Ishikawa (cell line): ENCODE measurements around the gene DEFB114.

Experiments used
- CEBPB ChIP-seq: IDR thresholded peaks from 2 replicates; pipeline ENCODE4 v1.6.1; 2012
- CREB1 ChIP-seq: IDR thresholded peaks from 2 replicates; pipeline ENCODE4 v1.6.1; 2012; ENCODE audit warnings: low read depth
- EGR1 ChIP-seq: IDR thresholded peaks from 2 replicates; pipeline ENCODE4 v1.6.1; 2012
- EP300 ChIP-seq: IDR thresholded peaks from 2 replicates; pipeline ENCODE4 v1.6.1; 2012; ENCODE audit warnings: borderline replicate concordance
- FOXM1 ChIP-seq: IDR thresholded peaks from 2 replicates; pipeline ENCODE4 v1.6.1; 2012; ENCODE audit warnings: low read depth, borderline replicate concordance
- MAX ChIP-seq: IDR thresholded peaks from 2 replicates; pipeline ENCODE4 v1.6.1; 2012
- NFIC ChIP-seq: IDR thresholded peaks from 2 replicates; pipeline ENCODE4 v1.6.1; 2012
- RAD21 ChIP-seq: IDR thresholded peaks from 2 replicates; pipeline ENCODE4 v1.6.1; 2012; ENCODE audit warnings: low read depth
- TAF1 ChIP-seq: IDR thresholded peaks from 2 replicates; pipeline ENCODE4 v1.6.1; 2012; ENCODE audit warnings: low read depth, mild to moderate bottlenecking
- TCF12 ChIP-seq: IDR thresholded peaks from 2 replicates; pipeline ENCODE4 v1.6.1; 2012; ENCODE audit warnings: low read depth
- TEAD4 ChIP-seq: IDR thresholded peaks from 2 replicates; pipeline ENCODE4 v1.6.1; 2012
- USF1 ChIP-seq: IDR thresholded peaks from 2 replicates; pipeline ENCODE4 v1.6.1; 2012
- YY1 ChIP-seq: IDR thresholded peaks from 2 replicates; pipeline ENCODE4 v1.6.1; 2012; ENCODE audit warnings: low read depth
- ZBTB7A ChIP-seq: IDR thresholded peaks from 2 replicates; pipeline ENCODE4 v1.6.1; 2012; ENCODE audit warnings: low read depth
- TF ChIP-seq, protein P1 (sequence below): IDR thresholded peaks from 2 replicates; pipeline ENCODE4 v1.6.1; 2012; ENCODE audit warnings: low read depth, mild to moderate bottlenecking

The DEFB114 gene

DNA sequence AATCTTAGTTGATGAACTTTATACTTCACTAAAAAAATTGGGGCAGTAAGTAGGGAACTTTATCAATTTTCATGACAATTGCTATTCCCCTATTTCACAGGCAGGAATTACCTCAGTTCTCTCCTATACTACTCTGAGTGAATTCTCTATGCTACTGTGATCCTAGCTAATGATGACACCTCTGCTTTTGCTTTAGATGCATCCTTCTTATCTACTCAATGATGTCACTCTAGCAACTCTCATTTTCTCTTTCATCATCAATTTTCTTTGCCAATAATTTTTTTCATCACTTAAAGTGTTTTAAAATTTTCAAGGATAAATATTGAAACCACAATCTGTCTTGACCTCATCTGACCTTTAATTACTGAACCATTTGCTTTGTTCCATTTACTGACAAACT lies 8.1 kb downstream of the DEFB114 start:
- TF ChIP-seq ZBTB7A = no peak
- TF ChIP-seq EP300 = no peak
- TF ChIP-seq TAF1 = no peak

DNA sequence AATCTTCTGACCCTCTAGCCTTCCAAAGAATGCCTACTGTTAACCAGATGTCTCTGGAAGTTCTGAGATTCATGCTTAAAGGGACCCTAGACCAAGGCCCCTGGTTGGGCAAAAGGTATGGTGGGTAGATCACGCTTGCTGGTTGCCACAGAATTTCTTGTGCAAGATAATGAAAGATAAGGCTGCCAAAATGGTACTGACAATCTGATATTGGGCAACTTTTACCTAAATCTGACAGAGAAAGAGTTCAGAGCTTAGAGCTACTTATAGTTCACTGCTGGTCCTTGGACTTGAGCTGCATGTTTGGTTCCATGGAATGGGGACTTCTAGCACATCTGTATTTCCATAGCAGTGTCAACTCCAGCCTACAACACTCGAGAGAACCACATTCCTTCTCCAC lies 12.0 kb downstream of the DEFB114 start:
- TF ChIP-seq FOXM1 (no peak), CREB1 (no peak), RAD21 (no peak), NFIC (no peak), YY1 (no peak), TAF1 (no peak), USF1 (no peak), EP300 (no peak), ZBTB7A (no peak), CEBPB (no peak), EGR1 (no peak), TCF12 (no peak), TEAD4 (no peak), MAX (no peak)
- TF ChIP-seq, protein P1, sequence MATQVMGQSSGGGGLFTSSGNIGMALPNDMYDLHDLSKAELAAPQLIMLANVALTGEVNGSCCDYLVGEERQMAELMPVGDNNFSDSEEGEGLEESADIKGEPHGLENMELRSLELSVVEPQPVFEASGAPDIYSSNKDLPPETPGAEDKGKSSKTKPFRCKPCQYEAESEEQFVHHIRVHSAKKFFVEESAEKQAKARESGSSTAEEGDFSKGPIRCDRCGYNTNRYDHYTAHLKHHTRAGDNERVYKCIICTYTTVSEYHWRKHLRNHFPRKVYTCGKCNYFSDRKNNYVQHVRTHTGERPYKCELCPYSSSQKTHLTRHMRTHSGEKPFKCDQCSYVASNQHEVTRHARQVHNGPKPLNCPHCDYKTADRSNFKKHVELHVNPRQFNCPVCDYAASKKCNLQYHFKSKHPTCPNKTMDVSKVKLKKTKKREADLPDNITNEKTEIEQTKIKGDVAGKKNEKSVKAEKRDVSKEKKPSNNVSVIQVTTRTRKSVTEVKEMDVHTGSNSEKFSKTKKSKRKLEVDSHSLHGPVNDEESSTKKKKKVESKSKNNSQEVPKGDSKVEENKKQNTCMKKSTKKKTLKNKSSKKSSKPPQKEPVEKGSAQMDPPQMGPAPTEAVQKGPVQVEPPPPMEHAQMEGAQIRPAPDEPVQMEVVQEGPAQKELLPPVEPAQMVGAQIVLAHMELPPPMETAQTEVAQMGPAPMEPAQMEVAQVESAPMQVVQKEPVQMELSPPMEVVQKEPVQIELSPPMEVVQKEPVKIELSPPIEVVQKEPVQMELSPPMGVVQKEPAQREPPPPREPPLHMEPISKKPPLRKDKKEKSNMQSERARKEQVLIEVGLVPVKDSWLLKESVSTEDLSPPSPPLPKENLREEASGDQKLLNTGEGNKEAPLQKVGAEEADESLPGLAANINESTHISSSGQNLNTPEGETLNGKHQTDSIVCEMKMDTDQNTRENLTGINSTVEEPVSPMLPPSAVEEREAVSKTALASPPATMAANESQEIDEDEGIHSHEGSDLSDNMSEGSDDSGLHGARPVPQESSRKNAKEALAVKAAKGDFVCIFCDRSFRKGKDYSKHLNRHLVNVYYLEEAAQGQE = no peak

- TF ChIP-seq TAF1 = no peak
- TF ChIP-seq, protein P1 = no peak
- no peak for TF ChIP-seq RAD21
These were observed 13.6 kb downstream of the DEFB114 start for GRCh38 chr6:49950415-49950751.

- TF ChIP-seq TAF1 (no peak), YY1 (no peak), CEBPB (no peak), EGR1 (no peak), TCF12 (no peak), MAX (no peak), FOXM1 (no peak), ZBTB7A (no peak), NFIC (no peak), USF1 (no peak), CREB1 (no peak), EP300 (no peak), TEAD4 (no peak), RAD21 (no peak)
- TF ChIP-seq, protein P1 = no peak
These were observed 14.9 kb downstream of the DEFB114 start for GRCh38 chr6:49949062-49949461.

- TF ChIP-seq YY1 (no peak), TAF1 (no peak), EP300 (no peak), NFIC (no peak), FOXM1 (no peak), EGR1 (no peak), MAX (no peak)
These were observed 17.1 kb downstream of the DEFB114 start for GRCh38 chr6:49946835-49947234.
